Activated B cell treated with CpG ODN at 0.5 μM for 24 hours (primary cell): ENCODE measurements around the gene SAP30L. TPM values are rescaled to one million over a fixed set of nuclear protein-coding genes. Genes with fewer than 3 reads are reported as not detected.

Experiments
- ATAC-seq: fragments of 200-7000 bp; cut with Tn5 transposase; one replicate; pipeline ENCODE4 v1.10.0; 2021; ENCODE audit warnings: low read depth, mild to moderate bottlenecking, moderate library complexity
- CTCF ChIA-PET: fragments of 350-600 bp; sonication (Branson Sonifier 250); formaldehyde crosslinking; loops from one replicate; lab custom pipeline; 2021; ENCODE audit warnings: antibody characterized with exemption; lab: Charles Lee
- POLR2A ChIA-PET: fragments of 350-600 bp; sonication (Branson Sonifier 250); formaldehyde crosslinking; loops from one replicate; lab custom pipeline; 2021; ENCODE audit warnings: antibody characterized with exemption; lab: Charles Lee
- DNase-seq: peaks from one replicate; pipeline ENCODE4 v3.0.0; 2022
- H3K27ac Mint-ChIP-seq: one replicate; pipeline ENCODE4 v1.8.0; 2020; ENCODE audit warnings: mixed read lengths
- H3K27me3 Mint-ChIP-seq: one replicate; pipeline ENCODE4 v1.8.0; 2021; ENCODE audit warnings: mixed read lengths
- H3K36me3 Mint-ChIP-seq: one replicate; pipeline ENCODE4 v1.8.0; 2021; ENCODE audit warnings: low read depth, mixed read lengths
- H3K4me1 Mint-ChIP-seq: one replicate; pipeline ENCODE4 v1.8.0; 2021; ENCODE audit warnings: mixed read lengths
- H3K4me3 Mint-ChIP-seq: one replicate; pipeline ENCODE4 v1.8.0; 2020; ENCODE audit warnings: mild to moderate bottlenecking, mixed read lengths
- H3K9me3 Mint-ChIP-seq: one replicate; pipeline ENCODE4 v1.8.0; 2020; ENCODE audit warnings: mixed read lengths
- CTCF ChIP-seq: fragments of 200-600 bp; IDR thresholded peaks from one replicate; pipeline ENCODE4 v1.8.0; 2022; ENCODE audit warnings: antibody characterized with exemption, mild to moderate bottlenecking
- intact Hi-C: fragments of 100-400 bp; cut with micrococcal nuclease; formaldehyde crosslinking; loops from one replicate; pipeline ENCODE4 v1.15.1; 2024
- total RNA-seq: library from RNA; stranded (reverse); gene quantifications from 2 replicates; pipeline ENCODE4 v1.2.3, GENCODE V29; 2022

SAP30L gene
- total RNA-seq, 1 donor from 2014 or later, result 28.9 TPM

GRCh38 chr5:154481584-154482381 lies 36.0 kb downstream of the SAP30L start:
- ChIA-PET POLR2A (no interaction called here), CTCF (interaction anchor here (0.8 kb wide), 1 partner anchor 14 kb away, joined by 3 read pairs; no protein-coding TSS in a partner anchor)
- peaks cover 34% of the 10 kb centered on the region for H3K4me1 Mint-ChIP-seq
- DNase-seq (no peak), ATAC-seq (no peak)
- no peak for TF ChIP-seq CTCF
- intact Hi-C loops, result loop anchor here (2.0 kb wide), 1 partner anchor 15 kb away; no protein-coding TSS in a partner anchor
- H3K27me3 Mint-ChIP-seq, result peaks cover 82% of the 10 kb centered on the region
- no peaks in the 10 kb centered on the region for H3K36me3 Mint-ChIP-seq
- no peak overlapping the region for H3K4me3 Mint-ChIP-seq
- H3K9me3 Mint-ChIP-seq, result no peaks in the 10 kb centered on the region
- no peak overlapping the region for H3K27ac Mint-ChIP-seq

DNA sequence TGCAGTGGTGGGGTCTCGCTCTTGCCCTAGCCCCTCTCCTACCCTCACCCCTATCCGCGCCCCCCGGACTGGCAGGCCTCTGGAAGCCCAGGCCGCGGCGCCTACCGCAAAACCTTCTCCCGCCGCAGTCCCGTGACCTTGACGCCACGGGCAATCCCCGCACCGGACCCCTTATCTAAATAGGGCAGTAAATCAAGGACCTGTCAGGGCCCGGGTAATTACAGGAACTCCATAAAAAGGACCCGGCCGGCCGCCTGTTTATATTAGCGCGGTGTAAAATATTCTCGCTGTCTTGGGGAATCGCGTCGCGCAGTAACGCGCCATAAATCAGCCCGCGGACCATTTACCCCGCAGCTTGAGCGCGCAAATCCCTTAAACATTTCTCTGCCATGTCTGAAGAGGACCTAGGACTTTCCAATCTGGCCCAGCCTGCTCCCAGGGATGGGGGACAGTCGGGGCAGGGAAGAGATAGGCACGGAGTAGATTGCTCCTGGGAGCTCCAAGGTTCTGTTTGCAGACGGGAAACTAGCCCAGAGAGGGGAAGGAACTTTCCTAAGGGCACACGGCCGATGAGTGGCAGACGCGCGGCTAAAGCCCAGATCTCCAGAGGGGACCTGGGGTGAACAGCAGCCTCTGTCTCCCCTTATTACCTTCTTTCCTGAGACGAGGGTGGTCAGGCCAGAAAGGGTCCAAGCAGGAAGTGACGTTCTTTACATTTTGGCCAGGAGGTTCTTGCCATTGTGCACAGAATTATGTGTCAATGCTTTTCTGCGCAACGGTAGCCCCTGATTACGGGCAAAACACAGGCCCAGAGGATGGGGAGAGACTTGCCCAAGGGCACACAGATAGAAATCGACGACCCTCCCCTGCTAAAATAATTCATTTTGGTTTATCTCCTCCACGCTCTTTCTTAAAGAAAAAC lies 37.0 kb downstream of the SAP30L start:
- ChIA-PET POLR2A (no interaction called here), CTCF (interaction anchor here (0.8 to 1.3 kb wide), 2 partner anchors 15 kb away, joined by 3 to 4 read pairs; no protein-coding TSS in a partner anchor)
- H3K4me1 Mint-ChIP-seq, result peaks cover 26% of the 10 kb centered on the region
- no peaks in the 10 kb centered on the region for H3K36me3 Mint-ChIP-seq
- no peak overlapping the region for H3K27ac Mint-ChIP-seq
- ATAC-seq (no peak), DNase-seq (no peak)
- intact Hi-C loops, result loop anchor here (2.0 kb wide), 1 partner anchor 16 kb away; no protein-coding TSS in a partner anchor
- H3K27me3 Mint-ChIP-seq, result peaks cover 82% of the 10 kb centered on the region
- no peak for TF ChIP-seq CTCF
- H3K9me3 Mint-ChIP-seq, result no peaks in the 10 kb centered on the region
- H3K4me3 Mint-ChIP-seq, result no peak overlapping the region

- ChIA-PET POLR2A (no interaction called here), CTCF (interaction anchor here (1.3 kb wide), 1 partner anchor 16 kb away, joined by 4 read pairs; no protein-coding TSS in a partner anchor)
- no peaks in the 10 kb centered on the region for H3K36me3 Mint-ChIP-seq
- no peak for DNase-seq
- no peak for ATAC-seq
- H3K9me3 Mint-ChIP-seq, result no peaks in the 10 kb centered on the region
- peak overlapping the region; percentile 19 for H3K27ac Mint-ChIP-seq
- H3K4me1 Mint-ChIP-seq, result peaks cover 22% of the 10 kb centered on the region
- intact Hi-C loops, result loop anchor here (1.0 to 2.0 kb wide), 2 partner anchors 8 to 17 kb away; no protein-coding TSS in a partner anchor
- H3K27me3 Mint-ChIP-seq, result peaks cover 85% of the 10 kb centered on the region
- no peak overlapping the region for H3K4me3 Mint-ChIP-seq
- TF ChIP-seq CTCF, result no peak
Measured at GRCh38 chr5:154483654-154484392, 38.0 kb downstream of the SAP30L start.

GRCh38 chr5:154484393-154485095 lies 38.7 kb downstream of the SAP30L start:
- ChIA-PET POLR2A (no interaction called here), CTCF (interaction anchor here (1.3 kb wide), 1 partner anchor 16 kb away, joined by 4 read pairs; no protein-coding TSS in a partner anchor)
- H3K36me3 Mint-ChIP-seq, result no peaks in the 10 kb centered on the region
- TF ChIP-seq CTCF, result no peak
- peaks cover 16% of the 10 kb centered on the region for H3K4me1 Mint-ChIP-seq
- DNase-seq, result no peak
- H3K4me3 Mint-ChIP-seq, result no peak overlapping the region
- H3K27ac Mint-ChIP-seq, result no peak overlapping the region
- ATAC-seq, result no peak
- intact Hi-C loops, result loop anchor here (1.0 kb wide), 1 partner anchor 8 kb away; no protein-coding TSS in a partner anchor
- H3K9me3 Mint-ChIP-seq, result no peaks in the 10 kb centered on the region
- peaks cover 83% of the 10 kb centered on the region for H3K27me3 Mint-ChIP-seq
